Activated B cell treated with CpG ODN at 0.5 μM for 24 hours (primary cell): Measurements from ENCODE around the gene TSHZ3. TPM values are rescaled to one million over a fixed set of nuclear protein-coding genes. Genes with fewer than 3 reads are reported as not detected.

Experiments
- ATAC-seq: fragments of 200-7000 bp; cut with Tn5 transposase; one replicate; pipeline ENCODE4 v1.10.0; 2021; ENCODE audit warnings: low read depth, mild to moderate bottlenecking, moderate library complexity
- CTCF ChIA-PET: fragments of 350-600 bp; sonication (Branson Sonifier 250); formaldehyde crosslinking; loops from one replicate; lab custom pipeline; 2021; ENCODE audit warnings: antibody characterized with exemption; lab: Charles Lee
- POLR2A ChIA-PET: fragments of 350-600 bp; sonication (Branson Sonifier 250); formaldehyde crosslinking; loops from one replicate; lab custom pipeline; 2021; ENCODE audit warnings: antibody characterized with exemption; lab: Charles Lee
- DNase-seq: peaks from one replicate; pipeline ENCODE4 v3.0.0; 2022
- H3K27ac Mint-ChIP-seq: one replicate; pipeline ENCODE4 v1.8.0; 2020; ENCODE audit warnings: mixed read lengths
- H3K27me3 Mint-ChIP-seq: one replicate; pipeline ENCODE4 v1.8.0; 2021; ENCODE audit warnings: mixed read lengths
- H3K36me3 Mint-ChIP-seq: one replicate; pipeline ENCODE4 v1.8.0; 2021; ENCODE audit warnings: low read depth, mixed read lengths
- H3K4me1 Mint-ChIP-seq: one replicate; pipeline ENCODE4 v1.8.0; 2021; ENCODE audit warnings: mixed read lengths
- H3K4me3 Mint-ChIP-seq: one replicate; pipeline ENCODE4 v1.8.0; 2020; ENCODE audit warnings: mild to moderate bottlenecking, mixed read lengths
- H3K9me3 Mint-ChIP-seq: one replicate; pipeline ENCODE4 v1.8.0; 2020; ENCODE audit warnings: mixed read lengths
- intact Hi-C: fragments of 100-400 bp; cut with micrococcal nuclease; formaldehyde crosslinking; loops from one replicate; pipeline ENCODE4 v1.15.1; 2024
- total RNA-seq: library from RNA; stranded (reverse); gene quantifications from 2 replicates; pipeline ENCODE4 v1.2.3, GENCODE V29; 2022
- TF ChIP-seq, protein P1 (sequence below): fragments of 200-600 bp; IDR thresholded peaks from one replicate; pipeline ENCODE4 v1.8.0; 2022; ENCODE audit warnings: antibody characterized with exemption, mild to moderate bottlenecking

TSHZ3 gene
- total RNA-seq, 1 donor from 2014 or later, result not detected

GRCh38 chr19:31348481-31349159 is 616 bp downstream of the TSHZ3 start:
- peaks cover 20% of the 10 kb centered on the region for H3K4me1 Mint-ChIP-seq
- CTCF ChIA-PET, result no interaction called here
- H3K27ac Mint-ChIP-seq, result no peak overlapping the region
- TF ChIP-seq, protein P1, sequence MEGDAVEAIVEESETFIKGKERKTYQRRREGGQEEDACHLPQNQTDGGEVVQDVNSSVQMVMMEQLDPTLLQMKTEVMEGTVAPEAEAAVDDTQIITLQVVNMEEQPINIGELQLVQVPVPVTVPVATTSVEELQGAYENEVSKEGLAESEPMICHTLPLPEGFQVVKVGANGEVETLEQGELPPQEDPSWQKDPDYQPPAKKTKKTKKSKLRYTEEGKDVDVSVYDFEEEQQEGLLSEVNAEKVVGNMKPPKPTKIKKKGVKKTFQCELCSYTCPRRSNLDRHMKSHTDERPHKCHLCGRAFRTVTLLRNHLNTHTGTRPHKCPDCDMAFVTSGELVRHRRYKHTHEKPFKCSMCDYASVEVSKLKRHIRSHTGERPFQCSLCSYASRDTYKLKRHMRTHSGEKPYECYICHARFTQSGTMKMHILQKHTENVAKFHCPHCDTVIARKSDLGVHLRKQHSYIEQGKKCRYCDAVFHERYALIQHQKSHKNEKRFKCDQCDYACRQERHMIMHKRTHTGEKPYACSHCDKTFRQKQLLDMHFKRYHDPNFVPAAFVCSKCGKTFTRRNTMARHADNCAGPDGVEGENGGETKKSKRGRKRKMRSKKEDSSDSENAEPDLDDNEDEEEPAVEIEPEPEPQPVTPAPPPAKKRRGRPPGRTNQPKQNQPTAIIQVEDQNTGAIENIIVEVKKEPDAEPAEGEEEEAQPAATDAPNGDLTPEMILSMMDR, result no peak
- POLR2A ChIA-PET, result no interaction called here
- ATAC-seq (no peak), DNase-seq (no peak)
- H3K36me3 Mint-ChIP-seq, result no peaks in the 10 kb centered on the region
- no peaks in the 10 kb centered on the region for H3K9me3 Mint-ChIP-seq
- peak overlapping the region; percentile 64 for H3K4me3 Mint-ChIP-seq
- peaks cover 39% of the 10 kb centered on the region for H3K27me3 Mint-ChIP-seq
- intact Hi-C loops, result no loop called here

- intact Hi-C loops, result no loop called here
These were observed 1.3 kb downstream of the TSHZ3 start for GRCh38 chr19:31347828-31348392.

GRCh38 chr19:31347354-31347753 is 1.9 kb downstream of the TSHZ3 start:
- Mint-ChIP-seq H3K36me3 (no peaks in the 10 kb centered on the region), H3K4me1 (peaks cover 17% of the 10 kb centered on the region), H3K27ac (no peak overlapping the region), H3K4me3 (no peak overlapping the region), H3K27me3 (peaks cover 31% of the 10 kb centered on the region), H3K9me3 (no peaks in the 10 kb centered on the region)
- no peak for ATAC-seq
- DNase-seq, result no peak
- POLR2A ChIA-PET, result no interaction called here
- CTCF ChIA-PET, result no interaction called here
- TF ChIP-seq, protein P1, result no peak
- intact Hi-C loops, result no loop called here

More at GRCh38 chr19:31347828-31348392, 1.3 kb downstream of the TSHZ3 start:
- Mint-ChIP-seq H3K9me3 (no peaks in the 10 kb centered on the region), H3K27me3 (peaks cover 36% of the 10 kb centered on the region), H3K4me3 (peak overlapping the region; percentile 64), H3K4me1 (peaks cover 20% of the 10 kb centered on the region), H3K27ac (no peak overlapping the region), H3K36me3 (no peaks in the 10 kb centered on the region)
- POLR2A ChIA-PET, result no interaction called here
- TF ChIP-seq, protein P1, result no peak
- ATAC-seq, result no peak
- no peak for DNase-seq
- CTCF ChIA-PET, result no interaction called here

GRCh38 chr19:31346184-31347059 is 2.8 kb downstream of the TSHZ3 start:
- ChIA-PET POLR2A (no interaction called here), CTCF (no interaction called here)
- ATAC-seq (no peak), DNase-seq (no peak)
- Mint-ChIP-seq H3K9me3 (no peaks in the 10 kb centered on the region), H3K27ac (no peak overlapping the region), H3K36me3 (no peaks in the 10 kb centered on the region), H3K4me1 (peaks cover 14% of the 10 kb centered on the region), H3K27me3 (peaks cover 27% of the 10 kb centered on the region), H3K4me3 (no peak overlapping the region)
- intact Hi-C loops, result no loop called here
- TF ChIP-seq, protein P1, result no peak

GRCh38 chr19:31344403-31344802 is 4.8 kb downstream of the TSHZ3 start:
- no peak overlapping the region for H3K4me3 Mint-ChIP-seq
- H3K36me3 Mint-ChIP-seq, result no peaks in the 10 kb centered on the region
- TF ChIP-seq, protein P1, result no peak
- intact Hi-C loops, result no loop called here
- H3K27ac Mint-ChIP-seq, result no peak overlapping the region
- H3K27me3 Mint-ChIP-seq, result peaks cover 31% of the 10 kb centered on the region
- H3K4me1 Mint-ChIP-seq, result peaks cover 21% of the 10 kb centered on the region
- ChIA-PET POLR2A (no interaction called here), CTCF (no interaction called here)
- no peaks in the 10 kb centered on the region for H3K9me3 Mint-ChIP-seq
- ATAC-seq (no peak), DNase-seq (no peak)
